ENCODE measurements around the gene EIF3I. TPM values are rescaled to one million over a fixed set of nuclear protein-coding genes. Genes with fewer than 3 reads are reported as not detected.

The EIF3I gene
- polyA plus RNA-seq, 1 experiment = 478 TPM

GRCh38 chr1:32208469-32208868 is 13.7 kb upstream of the EIF3I start:
- DNase-seq (ENCODE audit: low read depth) = no peak
- no peak for TF ChIP-seq CTCF (IDR thresholded peaks at IDR 0.05; ENCODE audit: insufficient read depth, low read depth, low read length)
- ChIA-PET POLR2A (no interaction called here), CTCF (no interaction called here)
- peaks cover 6% of the 10 kb centered on the region; the same call in 1 of the 2 replicates for H3K36me3 ChIP-seq (ENCODE audit: control insufficient read depth, insufficient read depth, low read length)
- no peaks in the 10 kb centered on the region for H3K27me3 ChIP-seq (ENCODE audit: control insufficient read depth, insufficient read depth, low read length)
- H3K4me3 ChIP-seq (ENCODE audit: low read depth, low read length) = no peak overlapping the region

- H3K36me3 ChIP-seq (ENCODE audit: control insufficient read depth, insufficient read depth, low read length) = peaks cover 6% of the 10 kb centered on the region; the same call in 1 of the 2 replicates
- DNase-seq (ENCODE audit: low read depth) = no peak
- H3K27me3 ChIP-seq (ENCODE audit: control insufficient read depth, insufficient read depth, low read length) = no peaks in the 10 kb centered on the region
- H3K4me3 ChIP-seq (ENCODE audit: low read depth, low read length) = no peak within 1 kb of the TSS
- CTCF ChIA-PET = no interaction called here
- POLR2A ChIA-PET = no interaction called here
- no peak for TF ChIP-seq CTCF (IDR thresholded peaks at IDR 0.05; ENCODE audit: insufficient read depth, low read depth, low read length)
Observed at GRCh38 chr1:32208891-32209328, 13.3 kb upstream of the EIF3I start, which contains the start of gene DCDC2B. Gene DCDC2B, plus strand, starts transcription at chr1:32209089. Its CDS starts 5 bp downstream, at chr1:32209094.

GRCh38 chr1:32215629-32216480 is 6.4 kb upstream of the EIF3I start:
- Histone ChIP-seq H3K27me3 (ENCODE audit: control insufficient read depth, insufficient read depth, low read length) (no peaks in the 10 kb centered on the region), H3K4me3 (ENCODE audit: low read depth, low read length) (no peak overlapping the region), H3K36me3 (ENCODE audit: control insufficient read depth, insufficient read depth, low read length) (peaks cover 21% of the 10 kb centered on the region)
- no peak for DNase-seq (ENCODE audit: low read depth)
- ChIA-PET CTCF (interaction anchor here (0.6 to 4.0 kb wide), 42 partner anchors 8 to 198 kb away, joined by 3 to 35 read pairs (median 5); partner anchors contain the start of genes BSDC1, CCDC28B, FAM167B and HDAC1), POLR2A (interaction anchor here (0.5 to 0.8 kb wide), 4 partner anchors 20 to 120 kb away, joined by 3 to 17 read pairs (median 6); partner anchors contain the start of gene MARCKSL1)
- peak; percentile 90 for TF ChIP-seq CTCF (IDR thresholded peaks at IDR 0.05; ENCODE audit: insufficient read depth, low read depth, low read length)

- peaks cover 21% of the 10 kb centered on the region for H3K36me3 ChIP-seq (ENCODE audit: control insufficient read depth, insufficient read depth, low read length)
- no peak for DNase-seq (ENCODE audit: low read depth)
- no peak for TF ChIP-seq CTCF (IDR thresholded peaks at IDR 0.05; ENCODE audit: insufficient read depth, low read depth, low read length)
- no peak overlapping the region for H3K4me3 ChIP-seq (ENCODE audit: low read depth, low read length)
- POLR2A ChIA-PET = interaction anchor here (0.6 to 0.8 kb wide), 2 partner anchors 30 to 35 kb away, joined by 3 to 6 read pairs; no protein-coding TSS in a partner anchor
- CTCF ChIA-PET = interaction anchor here (0.7 to 4.0 kb wide), 24 partner anchors 9 to 198 kb away, joined by 3 to 35 read pairs (median 7); partner anchors contain the start of genes BSDC1, CCDC28B, FAM167B and HDAC1
- no peaks in the 10 kb centered on the region for H3K27me3 ChIP-seq (ENCODE audit: control insufficient read depth, insufficient read depth, low read length)
Observed at GRCh38 chr1:32216566-32216965, 5.6 kb upstream of the EIF3I start.

GRCh38 chr1:32219022-32219421 is 3.2 kb upstream of the EIF3I start:
- CTCF ChIA-PET = interaction anchor here (1.2 to 1.8 kb wide), 2 partner anchors 29 to 181 kb away, joined by 5 read pairs; no protein-coding TSS in a partner anchor
- POLR2A ChIA-PET = interaction anchor here (0.7 kb wide), 1 partner anchor 23 kb away, joined by 7 read pairs; no protein-coding TSS in a partner anchor
- Histone ChIP-seq H3K36me3 (ENCODE audit: control insufficient read depth, insufficient read depth, low read length) (peaks cover 19% of the 10 kb centered on the region), H3K4me3 (ENCODE audit: low read depth, low read length) (no peak overlapping the region), H3K27me3 (ENCODE audit: control insufficient read depth, insufficient read depth, low read length) (no peaks in the 10 kb centered on the region)
- peak; percentile 54 for DNase-seq (ENCODE audit: low read depth)
- no peak for TF ChIP-seq CTCF (IDR thresholded peaks at IDR 0.05; ENCODE audit: insufficient read depth, low read depth, low read length)

Data from BJ (cell line).